K562 (cell line): Measurements from ENCODE around the gene KANK4.

ENCODE experiments used
- CEBPB ChIP-seq: fragments of 450-650 bp; IDR thresholded peaks from 2 replicates; pipeline ENCODE4 v1.6.1; 2016; ENCODE audit warnings: missing genetic modification characterization, missing compliant biosample characterization
- EZH2 ChIP-seq: IDR thresholded peaks from 2 replicates; pipeline ENCODE4 v1.6.1; 2012; ENCODE audit warnings: low read depth, mild to moderate bottlenecking, inconsistent platforms, low read length, borderline replicate concordance
- POLR2AphosphoS5 ChIP-seq: IDR thresholded peaks from 2 replicates; pipeline ENCODE4 v1.6.1; 2011; ENCODE audit warnings: mild to moderate bottlenecking, low read depth, low read length, moderate library complexity; ENCODE audit not compliant: control insufficient read depth, insufficient read depth
- TCF7L2 ChIP-seq: fragments of 150-350 bp; IDR thresholded peaks from 2 replicates; pipeline ENCODE4 v1.6.1; 2016; ENCODE audit warnings: low read depth, mild to moderate bottlenecking, low read length, moderate library complexity
- ZNF175 ChIP-seq: fragments of 200-800 bp; sonication (Bioruptor generic); IDR thresholded peaks from 2 replicates; pipeline ENCODE4 v1.6.1; 2016; ENCODE audit warnings: low read depth, mild to moderate bottlenecking, missing genetic modification characterization, missing compliant biosample characterization

GRCh38 chr1:62237950-62238374 lies 81.3 kb downstream of the KANK4 start:
- TF ChIP-seq ZNF175 (no peak), POLR2AphosphoS5 (no peak), TCF7L2 (no peak), CEBPB (no peak), EZH2 (no peak)
